GM12875 (cell line): ENCODE measurements around the gene FMN1.

Source experiments
- H3K4me3 ChIP-seq: one replicate; pipeline ENCODE4 v1.5.1; 2011; ENCODE audit warnings: low read depth, low read length, control low read depth
- CTCF ChIP-seq: IDR thresholded peaks from 2 replicates; pipeline ENCODE4 v1.5.1; 2011; ENCODE audit warnings: low read depth, mild to moderate bottlenecking, control low read depth, inconsistent platforms, low read length, moderate library complexity, borderline replicate concordance; ENCODE audit not compliant: insufficient read depth

The FMN1 gene

GRCh38 chr15:33095641-33096040, 98.9 kb downstream of the FMN1 start:
- no peak overlapping the region for H3K4me3 ChIP-seq
- no peak for TF ChIP-seq CTCF

GRCh38 chr15:33094336-33094735, 100.2 kb downstream of the FMN1 start:
- H3K4me3 ChIP-seq = no peak overlapping the region
- TF ChIP-seq CTCF = no peak

GRCh38 chr15:33093222-33093621, 101.3 kb downstream of the FMN1 start:
- H3K4me3 ChIP-seq = no peak overlapping the region
- no peak for TF ChIP-seq CTCF

- no peak overlapping the region for H3K4me3 ChIP-seq
- no peak for TF ChIP-seq CTCF
These were observed 102.4 kb downstream of the FMN1 start for GRCh38 chr15:33091983-33092693.

- no peak overlapping the region for H3K4me3 ChIP-seq
- no peak for TF ChIP-seq CTCF
These were observed 104.4 kb downstream of the FMN1 start for GRCh38 chr15:33089878-33090757.

- H3K4me3 ChIP-seq = no peak overlapping the region
- TF ChIP-seq CTCF = no peak
These were observed 105.2 kb downstream of the FMN1 start for GRCh38 chr15:33089165-33089877.
